ENCODE results near the gene INTS11. TPM values are rescaled to one million over a fixed set of nuclear protein-coding genes. Genes with fewer than 3 reads are reported as not detected.

Gene INTS11
- total and polyA plus RNA-seq, 10 of the 15 experiments (the other 5 are each of a cell fraction or from before 2014, with no cell fraction given), result 2.5 to 117 (median 77.7) TPM

GRCh38 chr1:1356166-1356795 lies 31.8 kb upstream of the INTS11 start (continued):
- TF ChIP-seq IKZF2 (IDR thresholded peaks at IDR 0.05) (no peak), NR2C1 (IDR thresholded peaks at IDR 0.05) (no peak)

GRCh38 chr1:1355416-1355815 lies 31.0 kb upstream of the INTS11 start:
- WGBS (ENCODE audit: insufficient coverage, insufficient replicate concordance, low lambda C conversion rate, missing lambda C conversion rate), result 27% methylated on average over 13 of the region's 52 CpGs
- ATAC-seq, result no peak
- Histone ChIP-seq H3K9me3 (replicated peaks; ENCODE audit: control insufficient read depth, insufficient read depth, low read length) (no peaks in the 10 kb centered on the region), H3K9ac (ENCODE audit: control insufficient read depth, insufficient read depth, low read length) (no peak overlapping the region), H3K27ac (ENCODE audit: control insufficient read depth, insufficient read depth) (no peak overlapping the region), H4K20me1 (ENCODE audit: control insufficient read depth, insufficient read depth) (no peaks in the 10 kb centered on the region), H3K36me3 (ENCODE audit: control insufficient read depth in 2 of 2, insufficient read depth in 2 of 2, low read length in 1 of 2) (no peaks in the 10 kb centered on the region), H3K4me2 (ENCODE audit: control insufficient read depth, insufficient read depth) (no peak overlapping the region), H3K27me3 (replicated peaks in 1 of 2; ENCODE audit: control insufficient read depth in 2 of 2, insufficient read depth in 2 of 2, low read length in 1 of 2) (peaks cover 0 to 3% of the 10 kb centered on the region in 2 experiments; a peak in 2 of 4 replicates), H3K79me2 (ENCODE audit: control insufficient read depth, insufficient read depth, low read length) (no peaks in the 10 kb centered on the region), H3K4me1 (ENCODE audit: control insufficient read depth, insufficient read depth, low read length) (peaks cover 5% of the 10 kb centered on the region), H3K4me3 (no peak overlapping the region), H2AFZ (ENCODE audit: control insufficient read depth, low read depth, low read length) (no peak overlapping the region)
- no peak for TF ChIP-seq SREBF2 (IDR thresholded peaks at IDR 0.05; ENCODE audit: low read length)
- peak; percentile 54 for TF ChIP-seq SUZ12 (IDR thresholded peaks at IDR 0.05; ENCODE audit: unreplicated experiment)
- no peak for TF ChIP-seq SMC3 (IDR thresholded peaks at IDR 0.05; ENCODE audit: borderline replicate concordance, low read length)
- TF ChIP-seq MXI1 (IDR thresholded peaks at IDR 0.05; ENCODE audit: low read depth, low read length), result no peak
- no TSS peak for BruUV-seq (replicated peaks)
- CTCF ChIA-PET, result no interaction called here
- RAD21 ChIA-PET (ENCODE audit: unreplicated experiment), result no interaction called here
- intact Hi-C loops (cut with micrococcal nuclease; ENCODE audit: unreplicated experiment) (no loop called here), in situ Hi-C loops (cut with MboI) (no loop called here)
- POLR2A ChIA-PET, result no interaction called here
- SMC1A ChIA-PET (ENCODE audit: uncharacterized antibody, unreplicated experiment), result no interaction called here
- FAIRE-seq, result no peak
- DNase-seq (ENCODE audit: low read depth, low spot score), result no peak
